GM12874 (cell line): Measurements from ENCODE around the gene HNRNPLL.

ENCODE experiments used
- TF ChIP-seq, protein P1 (sequence below): IDR thresholded peaks from 2 replicates; pipeline ENCODE4 v1.5.1; 2011; ENCODE audit warnings: low read depth, mild to moderate bottlenecking, control low read depth, low read length, moderate library complexity; ENCODE audit not compliant: insufficient read depth

HNRNPLL gene

DNA sequence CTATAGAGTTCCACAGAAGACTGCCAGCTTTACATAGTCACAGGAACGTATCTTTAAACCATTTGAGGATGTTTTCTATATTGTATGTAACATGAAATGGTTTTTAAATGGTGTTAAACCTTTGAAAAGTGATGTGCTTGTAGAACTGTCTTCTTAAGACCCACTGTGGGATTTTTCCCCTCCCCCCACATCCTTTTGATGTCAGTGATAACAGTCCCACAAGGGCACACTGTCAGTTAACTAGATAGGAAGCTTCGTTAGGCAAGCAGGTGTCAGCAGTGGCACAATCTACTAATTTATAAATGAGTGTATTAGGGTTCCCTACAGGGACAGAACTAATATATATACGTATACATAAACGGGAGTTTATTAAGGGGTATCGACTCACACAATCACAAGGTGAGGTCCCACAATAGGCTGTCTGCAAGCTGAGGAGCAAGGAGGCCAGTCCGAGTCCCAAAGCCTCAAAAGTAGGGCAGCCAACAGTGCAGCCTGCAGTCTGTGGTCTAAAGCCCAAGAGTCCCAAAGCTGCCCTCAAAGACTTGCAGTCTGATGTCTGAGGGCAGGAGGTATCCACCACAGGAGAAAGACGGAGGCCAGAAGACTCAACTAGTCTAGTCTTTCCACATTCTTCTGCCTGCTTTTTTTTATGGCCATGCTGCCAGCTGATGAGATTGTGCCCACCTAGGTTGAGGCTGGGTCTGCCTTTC, 23.8 kb upstream of the HNRNPLL start:
- TF ChIP-seq, protein P1, sequence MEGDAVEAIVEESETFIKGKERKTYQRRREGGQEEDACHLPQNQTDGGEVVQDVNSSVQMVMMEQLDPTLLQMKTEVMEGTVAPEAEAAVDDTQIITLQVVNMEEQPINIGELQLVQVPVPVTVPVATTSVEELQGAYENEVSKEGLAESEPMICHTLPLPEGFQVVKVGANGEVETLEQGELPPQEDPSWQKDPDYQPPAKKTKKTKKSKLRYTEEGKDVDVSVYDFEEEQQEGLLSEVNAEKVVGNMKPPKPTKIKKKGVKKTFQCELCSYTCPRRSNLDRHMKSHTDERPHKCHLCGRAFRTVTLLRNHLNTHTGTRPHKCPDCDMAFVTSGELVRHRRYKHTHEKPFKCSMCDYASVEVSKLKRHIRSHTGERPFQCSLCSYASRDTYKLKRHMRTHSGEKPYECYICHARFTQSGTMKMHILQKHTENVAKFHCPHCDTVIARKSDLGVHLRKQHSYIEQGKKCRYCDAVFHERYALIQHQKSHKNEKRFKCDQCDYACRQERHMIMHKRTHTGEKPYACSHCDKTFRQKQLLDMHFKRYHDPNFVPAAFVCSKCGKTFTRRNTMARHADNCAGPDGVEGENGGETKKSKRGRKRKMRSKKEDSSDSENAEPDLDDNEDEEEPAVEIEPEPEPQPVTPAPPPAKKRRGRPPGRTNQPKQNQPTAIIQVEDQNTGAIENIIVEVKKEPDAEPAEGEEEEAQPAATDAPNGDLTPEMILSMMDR = no peak

DNA sequence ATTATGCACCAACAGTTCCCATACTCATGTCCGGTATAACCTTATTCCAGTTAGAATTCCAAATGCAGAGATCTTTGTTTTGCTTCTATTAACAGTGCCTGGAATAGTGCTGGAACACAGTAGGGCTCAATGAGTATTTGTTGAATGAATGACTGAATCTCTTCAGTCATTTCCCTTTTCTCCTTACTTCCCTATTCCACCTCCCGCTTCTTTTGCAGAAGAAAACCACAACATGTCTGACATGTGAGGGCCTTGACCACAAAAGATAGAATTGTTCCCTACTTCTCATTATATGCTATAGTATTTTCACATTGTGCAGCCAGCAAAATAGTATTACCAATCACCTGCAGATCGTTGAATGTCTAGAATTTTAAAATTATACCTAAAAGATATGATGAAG, 19.5 kb upstream of the HNRNPLL start:
- TF ChIP-seq, protein P1 = no peak

DNA sequence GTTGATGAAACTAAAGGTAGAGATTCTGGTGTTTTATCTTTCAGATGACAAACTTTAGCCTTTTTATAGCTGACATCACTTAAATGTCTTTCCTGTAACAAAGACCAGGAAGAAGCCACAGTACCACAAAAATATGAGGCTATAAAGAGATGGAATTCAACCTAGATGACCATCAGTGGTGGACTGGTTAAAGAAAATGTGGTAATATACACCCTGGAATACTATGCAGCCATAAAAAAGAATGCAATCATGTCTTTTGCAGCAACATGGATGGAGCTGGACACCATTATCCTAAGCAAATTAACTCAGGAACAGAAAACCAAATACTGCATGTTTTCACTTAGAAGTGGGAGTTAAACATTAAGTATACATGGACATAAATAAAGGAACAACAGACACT, 18.3 kb upstream of the HNRNPLL start:
- TF ChIP-seq, protein P1 = no peak

DNA sequence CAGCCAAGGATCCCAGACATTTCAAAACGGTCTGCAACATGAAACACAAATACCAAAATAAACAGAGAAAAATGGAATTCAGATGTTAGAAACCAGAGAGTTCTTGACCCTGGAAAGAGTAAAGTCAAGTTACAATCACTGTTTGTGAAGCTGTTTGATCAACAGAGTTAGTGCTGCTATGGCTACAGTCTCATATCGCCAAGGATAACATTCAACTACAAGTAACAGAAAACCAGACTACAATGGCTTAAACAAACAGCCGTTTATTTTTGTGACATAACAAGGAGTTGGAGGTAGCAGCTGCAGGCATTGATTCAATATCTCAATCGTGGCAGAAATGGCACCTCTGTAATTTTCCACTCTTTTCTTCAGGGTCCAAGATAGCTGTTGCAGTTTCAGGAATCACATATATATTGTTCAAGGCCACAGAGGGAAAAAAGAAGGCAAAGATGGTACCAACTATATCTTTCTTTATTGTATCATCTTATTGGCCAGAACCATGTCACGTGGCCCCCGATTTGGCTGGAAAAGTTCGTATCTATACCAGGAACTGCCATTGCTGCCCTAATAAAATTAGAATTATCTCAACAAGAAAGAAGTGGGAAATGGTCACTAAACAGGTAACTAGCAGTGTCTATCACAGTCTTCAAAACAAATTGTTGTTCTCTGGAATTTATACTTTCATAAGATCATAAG, 17.7 kb upstream of the HNRNPLL start:
- TF ChIP-seq, protein P1 = no peak

DNA sequence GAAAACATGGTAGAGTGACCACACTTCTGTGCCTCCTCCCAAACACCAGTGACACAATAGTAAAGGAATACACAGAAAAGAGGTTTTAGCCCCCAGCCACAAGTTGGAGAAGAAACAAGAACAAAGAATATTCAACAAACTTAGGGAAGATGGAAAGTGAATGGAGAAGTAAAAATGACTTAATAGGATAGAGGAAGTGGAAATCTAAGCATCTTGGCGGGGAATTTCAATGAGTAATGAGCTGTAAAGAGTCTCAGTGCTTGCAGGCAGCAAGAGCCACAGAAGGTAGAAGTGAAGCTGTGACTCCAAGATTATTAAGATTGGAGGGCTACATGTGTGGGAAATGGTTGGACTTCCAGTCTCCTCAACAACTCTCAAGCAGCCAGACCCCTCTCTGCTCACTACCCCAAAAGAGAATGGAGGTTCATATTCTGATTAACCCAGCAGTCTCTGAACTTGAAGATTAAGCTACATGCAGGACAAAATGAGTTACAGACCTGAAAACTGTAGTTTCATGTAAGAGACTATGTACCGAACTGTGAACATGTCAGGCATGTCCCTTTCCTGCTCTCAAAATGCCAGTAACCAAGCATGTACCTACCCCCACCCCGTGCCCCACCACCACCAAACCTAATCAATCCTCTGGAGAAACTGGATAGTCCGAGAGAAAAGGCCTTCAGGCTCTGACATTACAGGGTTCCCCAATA, 16.9 kb upstream of the HNRNPLL start:
- TF ChIP-seq, protein P1 = no peak

DNA sequence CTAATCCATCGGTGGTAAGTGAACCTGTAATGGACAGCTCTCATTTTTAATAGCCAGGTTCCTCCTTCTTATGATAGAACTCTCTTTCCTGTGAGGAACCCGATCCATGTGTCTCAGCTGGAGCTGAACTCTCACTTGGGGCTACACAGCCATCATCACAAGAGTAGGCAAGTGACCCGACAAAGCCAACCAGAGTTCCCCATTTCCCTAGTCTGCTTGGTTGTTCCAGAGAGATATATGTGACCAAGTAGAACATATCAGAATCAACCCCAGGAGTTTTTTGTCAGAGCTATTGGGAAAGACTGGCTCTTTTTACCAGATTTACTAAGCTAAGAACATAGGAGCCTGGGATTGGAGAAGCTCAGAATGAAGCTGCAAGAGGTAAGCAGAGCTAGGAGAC, 14.6 kb upstream of the HNRNPLL start:
- TF ChIP-seq, protein P1 = no peak

DNA sequence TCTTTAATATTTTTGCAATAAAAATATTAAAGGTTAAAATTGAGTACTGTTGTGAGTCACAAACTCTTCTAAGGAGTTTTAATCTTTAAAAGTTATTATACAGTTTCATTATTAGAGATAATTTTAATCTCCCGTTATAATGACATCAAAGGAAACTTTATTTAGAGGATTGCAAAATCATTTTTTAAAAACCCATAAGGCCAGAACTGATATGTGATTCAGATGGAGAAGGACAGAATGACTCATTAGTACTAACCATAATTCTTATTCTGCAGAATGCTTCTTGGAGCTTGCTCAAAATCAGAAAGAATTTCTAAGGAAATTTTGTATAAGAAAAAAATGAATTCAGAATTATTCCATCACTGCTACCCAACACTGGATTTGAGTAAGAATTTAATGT, 12.5 kb upstream of the HNRNPLL start:
- TF ChIP-seq, protein P1 = no peak
